IMR-90 (cell line): ENCODE measurements around the gene CSNK1G2. TPM values are rescaled to one million over a fixed set of nuclear protein-coding genes. Genes with fewer than 3 reads are reported as not detected.

Experiments
- ATAC-seq: fragments of 200-7000 bp; cut with Tn5 transposase; 2 replicates; pipeline ENCODE4 v1.9.1; 2020; ENCODE audit warnings: low read depth, mild to moderate bottlenecking, moderate library complexity
- BruUV-seq: library from RNA; stranded (reverse); fragments of 400-500 nt; replicated peaks from 2 replicates; lab custom pipeline; 2021; lab: Mats Ljungman, UMichigan
- CTCF ChIA-PET: fragments of 300-600 bp; formaldehyde crosslinking; extraction: SDS; loops from one replicate; lab custom pipeline; 2021; ENCODE audit warnings: antibody characterized with exemption; lab: Yijun Ruan, JAX
- POLR2A ChIA-PET: fragments of 300-600 bp; sonication (Branson Sonifier 250); formaldehyde crosslinking; loops from one replicate; lab custom pipeline; 2022; ENCODE audit warnings: antibody characterized with exemption; ENCODE audit not compliant: unreplicated experiment; lab: Charles Lee
- DNase-seq: peaks from one replicate; pipeline ENCODE4 v3.0.0; 2013
- H2AFZ ChIP-seq: replicated peaks from 2 replicates; pipeline ENCODE3; 2013; ENCODE audit warnings: low read length, mild to moderate bottlenecking; ENCODE audit not compliant: poor library complexity
- H2AK5ac ChIP-seq: 2 replicates; pipeline ENCODE4 v1.6.1; 2013; ENCODE audit warnings: low read depth, low read length, inconsistent platforms
- H2AK9ac ChIP-seq: replicated peaks from 2 replicates; pipeline ENCODE3; 2013; ENCODE audit warnings: mild to moderate bottlenecking, low read depth, low read length, moderate library complexity; ENCODE audit not compliant: poor library complexity
- H2BK120ac ChIP-seq: 2 replicates; pipeline ENCODE4 v1.6.1; 2013; ENCODE audit warnings: low read depth, low read length, inconsistent platforms
- H2BK15ac ChIP-seq: 3 replicates; pipeline ENCODE4 v1.6.1; 2013; ENCODE audit warnings: low read depth, low read length, inconsistent platforms
- H2BK20ac ChIP-seq: 2 replicates; pipeline ENCODE4 v1.6.1; 2013; ENCODE audit warnings: low read depth, mild to moderate bottlenecking, inconsistent platforms, low read length, moderate library complexity
- H2BK5ac ChIP-seq: 2 replicates; pipeline ENCODE4 v1.6.1; 2013; ENCODE audit warnings: mild to moderate bottlenecking, low read depth, low read length, inconsistent platforms; ENCODE audit not compliant: poor library complexity, severe bottlenecking
- H3K14ac ChIP-seq: replicated peaks from 2 replicates; pipeline ENCODE4 v1.6.1; 2013; ENCODE audit warnings: low read depth, low read length, inconsistent platforms
- H3K18ac ChIP-seq: 2 replicates; pipeline ENCODE4 v1.6.1; 2013; ENCODE audit warnings: low read depth, low read length, control low read depth
- H3K23ac ChIP-seq: 2 replicates; pipeline ENCODE4 v1.6.1; 2013; ENCODE audit warnings: low read depth, low read length, inconsistent platforms
- H3K27ac ChIP-seq: 2 replicates; pipeline ENCODE4 v1.5.1; 2013; ENCODE audit warnings: mild to moderate bottlenecking, control low read depth, low read length; ENCODE audit not compliant: insufficient read depth
- H3K27me3 ChIP-seq: 2 replicates; pipeline ENCODE4 v1.6.1; 2013; ENCODE audit warnings: low read length; ENCODE audit not compliant: control insufficient read depth, insufficient read depth
- H3K36me3 ChIP-seq: 2 replicates; pipeline ENCODE4 v1.6.1; 2013; ENCODE audit warnings: low read length, mixed read lengths; ENCODE audit not compliant: control insufficient read depth, insufficient read depth
- H3K4ac ChIP-seq: 2 replicates; pipeline ENCODE4 v1.6.1; 2013; ENCODE audit warnings: low read depth, low read length, inconsistent platforms
- H3K4me1 ChIP-seq: 2 replicates; pipeline ENCODE4 v1.6.1; 2013; ENCODE audit warnings: low read length, mixed read lengths; ENCODE audit not compliant: control insufficient read depth, insufficient read depth
- H3K4me2 ChIP-seq: 2 replicates; pipeline ENCODE4 v1.6.1; 2013; ENCODE audit warnings: low read depth, mild to moderate bottlenecking, control low read depth, low read length, moderate library complexity
- H3K4me3 ChIP-seq: 2 replicates; pipeline ENCODE4 v1.5.1; 2013; ENCODE audit warnings: low read depth, mild to moderate bottlenecking, control low read depth, low read length, moderate library complexity; ENCODE audit not compliant: insufficient read depth
- H3K56ac ChIP-seq: 2 replicates; pipeline ENCODE4 v1.6.1; 2013; ENCODE audit warnings: low read length, inconsistent platforms; ENCODE audit not compliant: insufficient read depth; ENCODE audit errors: extremely low read depth
- H3K79me1 ChIP-seq, 2 experiments: 2 replicates each; pipeline ENCODE4 v1.6.1; 2013; ENCODE audit warnings: low read length in 2 of 2, inconsistent platforms in 1 of 2, low read depth in 1 of 2
- H3K9ac ChIP-seq: 2 replicates; pipeline ENCODE4 v1.6.1; 2013; ENCODE audit warnings: low read depth, low read length, control low read depth
- H3K9me1 ChIP-seq: 2 replicates; pipeline ENCODE4 v1.6.1; 2013; ENCODE audit warnings: low read length, inconsistent platforms; ENCODE audit not compliant: insufficient read depth
- H3K9me3 ChIP-seq: 2 replicates; pipeline ENCODE4 v1.6.1; 2013; ENCODE audit warnings: low read length; ENCODE audit not compliant: control insufficient read depth, insufficient read depth
- H4K20me1 ChIP-seq: 2 replicates; pipeline ENCODE4 v1.6.1; 2013; ENCODE audit warnings: low read length, inconsistent platforms; ENCODE audit not compliant: insufficient read depth
- H4K5ac ChIP-seq: 2 replicates; pipeline ENCODE4 v1.6.1; 2013; ENCODE audit warnings: mild to moderate bottlenecking, low read depth, low read length, control low read depth
- H4K8ac ChIP-seq, 2 experiments: 2 replicates each; pipeline ENCODE4 v1.6.1; 2013; ENCODE audit warnings: low read depth in 2 of 2, low read length in 2 of 2, control low read depth in 1 of 2, inconsistent platforms in 1 of 2
- H4K91ac ChIP-seq: 2 replicates; pipeline ENCODE4 v1.6.1; 2013; ENCODE audit warnings: low read depth, low read length, inconsistent platforms; ENCODE audit not compliant: insufficient read depth
- BHLHE40 ChIP-seq: fragments of 150-350 bp; IDR thresholded peaks from 2 replicates; pipeline ENCODE4 v1.6.1; 2016; ENCODE audit warnings: mild to moderate bottlenecking, low read depth, low read length
- CEBPB ChIP-seq: IDR thresholded peaks from 2 replicates; pipeline ENCODE4 v1.6.1; 2012; ENCODE audit warnings: low read depth, low read length, improper control_type of control experiment
- CHD1 ChIP-seq: IDR thresholded peaks from 2 replicates; pipeline ENCODE4 v1.6.1; 2012; ENCODE audit warnings: low read depth, low read length, improper control_type of control experiment
- ELK1 ChIP-seq: fragments of 150-350 bp; IDR thresholded peaks from 2 replicates; pipeline ENCODE4 v1.6.1; 2016; ENCODE audit warnings: low read depth, mild to moderate bottlenecking, low read length, moderate library complexity, borderline replicate concordance
- FOS ChIP-seq: fragments of 150-350 bp; IDR thresholded peaks from 2 replicates; pipeline ENCODE4 v1.6.1; 2016; ENCODE audit warnings: low read depth, low read length
- MAFK ChIP-seq: IDR thresholded peaks from 2 replicates; pipeline ENCODE4 v1.6.1; 2012; ENCODE audit warnings: low read depth, low read length, improper control_type of control experiment
- MAZ ChIP-seq: IDR thresholded peaks from 2 replicates; pipeline ENCODE4 v1.6.1; 2012; ENCODE audit warnings: low read depth, mild to moderate bottlenecking, low read length, improper control_type of control experiment, moderate library complexity, borderline replicate concordance
- MXI1 ChIP-seq: IDR thresholded peaks from 2 replicates; pipeline ENCODE4 v1.6.1; 2012; ENCODE audit warnings: low read depth, mild to moderate bottlenecking, low read length, moderate library complexity, borderline replicate concordance
- NFE2L2 ChIP-seq: fragments of 150-350 bp; IDR thresholded peaks from 2 replicates; pipeline ENCODE4 v1.6.1; 2016; ENCODE audit warnings: low read depth, mild to moderate bottlenecking, low read length
- POLR2A ChIP-seq: IDR thresholded peaks from 2 replicates; pipeline ENCODE4 v1.6.1; 2012; ENCODE audit warnings: mild to moderate bottlenecking, low read depth, low read length
- RFX5 ChIP-seq: IDR thresholded peaks from 2 replicates; pipeline ENCODE4 v1.8.0; 2012; ENCODE audit warnings: low read depth, mild to moderate bottlenecking, low read length, moderate library complexity
- SMC3 ChIP-seq: fragments of 150-350 bp; IDR thresholded peaks from 2 replicates; pipeline ENCODE4 v1.6.1; 2016; ENCODE audit warnings: low read depth, mild to moderate bottlenecking, antibody characterized with exemption, low read length, moderate library complexity
- WGBS, 2 experiments: methylation state at CpG; one replicate each; pipeline versions ENCODE4 v1.1.5 to v1.1.7; 2013; ENCODE audit warnings: missing lambda C conversion rate in 2 of 2; ENCODE audit not compliant: insufficient read length in 1 of 2; ENCODE audit errors: extremely low coverage in 2 of 2; 5-methylcytosine and 5-hydroxymethylcytosine counted together
- dilution Hi-C: fragments of 300-500 bp; cut with HindIII; formaldehyde crosslinking; loops from one replicate; pipeline ENCODE4 v1.14.3; 2018; ENCODE audit warnings: low sequenced_read_pairs; ENCODE audit not compliant: unreplicated experiment
- in situ Hi-C: fragments of 300-500 bp; cut with MboI; formaldehyde crosslinking; loops from 3 replicates; pipeline ENCODE4 v1.14.3; 2019; ENCODE audit warnings: low sequenced_read_pairs, inconsistent platforms, mixed read lengths
- intact Hi-C: fragments of 100-400 bp; cut with micrococcal nuclease; formaldehyde crosslinking; loops from 2 replicates; pipeline ENCODE4 v1.10.0; 2022
- polyA plus RNA-seq, 3 experiments: library from polyadenylated mRNA; depleted of rRNA; stranded (reverse); fragments of >200 nt; gene quantifications; 2 replicates each; pipeline ENCODE4 v1.2.3, GENCODE V29; 2012; ENCODE audit warnings: low replicate concordance in 1 of 3
- total RNA-seq: library from RNA; depleted of rRNA; stranded (reverse); fragments of >200 nt; gene quantifications from 2 replicates; pipeline ENCODE4 v1.2.3, GENCODE V29; 2012

Gene CSNK1G2
- total and polyA plus RNA-seq, 2 of the 4 experiments (the other 2 are of a cell fraction): 38.0 to 96.3 TPM

GRCh38 chr19:1974381-1975161 lies 33.6 kb downstream of the CSNK1G2 start:
- H3K27me3 ChIP-seq: no peaks in the 10 kb centered on the region
- no peak overlapping the region for H3K56ac ChIP-seq
- intact Hi-C loops (no loop called here), in situ Hi-C loops (no loop called here), dilution Hi-C loops (no loop called here)
- H3K4me3 ChIP-seq: no peak overlapping the region
- no peaks in the 10 kb centered on the region for H3K4me1 ChIP-seq
- no peak overlapping the region for H2BK120ac ChIP-seq
- H2BK20ac ChIP-seq: no peak overlapping the region
- H3K9me1 ChIP-seq: peaks cover 4% of the 10 kb centered on the region
- no peak overlapping the region for H3K9ac ChIP-seq
- H3K14ac ChIP-seq: no peak overlapping the region
- no peak overlapping the region for H3K27ac ChIP-seq
- 89% methylated on average over 9 of the region's 28 CpGs; no CpG with 5 or more reads in 1 of the 2 experiments for WGBS, 2 experiments
- BruUV-seq: no TSS peak
- H3K36me3 ChIP-seq: peaks cover 37% of the 10 kb centered on the region
- peaks cover 68% of the 10 kb centered on the region for H4K20me1 ChIP-seq
- peak overlapping the region; percentile 55 for H2AK9ac ChIP-seq
- no peak for DNase-seq
- no peak; the same call in 1 of the 2 replicates for ATAC-seq
- H3K4me2 ChIP-seq: no peak overlapping the region
- H3K9me3 ChIP-seq: no peaks in the 10 kb centered on the region
- no peak overlapping the region for H4K8ac ChIP-seq
- no peak overlapping the region for H2BK15ac ChIP-seq
- ChIA-PET POLR2A (no interaction called here), CTCF (no interaction called here)
- no peak overlapping the region for H3K18ac ChIP-seq
- no peak for TF ChIP-seq ELK1
- no peak for TF ChIP-seq FOS
- TF ChIP-seq CEBPB: no peak
- TF ChIP-seq POLR2A: no peak
- no peak for TF ChIP-seq CHD1
- no peak for TF ChIP-seq RFX5
- no peak for TF ChIP-seq MAFK
- TF ChIP-seq SMC3: no peak
- TF ChIP-seq MXI1: no peak
- TF ChIP-seq NFE2L2: no peak
- TF ChIP-seq MAZ: no peak
- no peak for TF ChIP-seq BHLHE40
- no peak overlapping the region for H4K5ac ChIP-seq
- H3K23ac ChIP-seq: no peak overlapping the region
- H2BK5ac ChIP-seq: no peak overlapping the region
- no peak overlapping the region for H2AK5ac ChIP-seq
- H3K4ac ChIP-seq: no peak overlapping the region
- H3K79me1 ChIP-seq: peaks cover 8 to 55% of the 10 kb centered on the region in 2 experiments
- H4K91ac ChIP-seq: no peak overlapping the region
- peak overlapping the region; percentile 32 for H2AFZ ChIP-seq
